Measurements from ENCODE around the gene GPATCH2. TPM values are rescaled to one million over a fixed set of nuclear protein-coding genes. Genes with fewer than 3 reads are reported as not detected.
"Not testable (repeated sequence)": the region's sequence is repeated elsewhere in the genome, so short reads cannot be mapped to it uniquely, and the experiment has no call there.

GPATCH2 gene
- total RNA-seq, 1 experiment from 2014 or later: 11.2 TPM

- ChIA-PET CTCF (no interaction called here), POLR2A (no interaction called here)
- Histone ChIP-seq H3K4me3 (ENCODE audit: low read depth in 2 of 2, low read length in 2 of 2) (no peak overlapping the region), H3K27ac (ENCODE audit: low read length) (no peak overlapping the region), H3K36me3 (ENCODE audit: control insufficient read depth, insufficient read depth, low read length) (no peaks in the 10 kb centered on the region), H3K4me1 (ENCODE audit: control insufficient read depth, insufficient read depth, low read length) (no peaks in the 10 kb centered on the region), H3K9me3 (ENCODE audit: control insufficient read depth, insufficient read depth, low read depth, low read length) (no peaks in the 10 kb centered on the region), H3K27me3 (ENCODE audit: control insufficient read depth, insufficient read depth, low read length) (peaks cover 4% of the 10 kb centered on the region)
- no peak for ATAC-seq
- in situ Hi-C loops (cut with HindIII; ENCODE audit: low pct_unique_long_range_greater_than_20kb, low sequenced_read_pairs): no loop called here
- BruUV-seq (replicated peaks): no TSS peak
- no peak for DNase-seq (ENCODE audit: low read depth, low spot score)
- intact Hi-C loops (cut with micrococcal nuclease; ENCODE audit: unreplicated experiment): no loop called here
- TF ChIP-seq SIN3A (IDR thresholded peaks at IDR 0.05; ENCODE audit: borderline replicate concordance, insufficient read depth, low read depth, low read length) (no peak), REST (IDR thresholded peaks at IDR 0.05; ENCODE audit: insufficient read depth in 1 of 2, low read depth in 2 of 2, low read length in 1 of 2) (no peak), POLR2AphosphoS5 (IDR thresholded peaks at IDR 0.05; ENCODE audit: low read depth, low read length) (no peak), TCF7L2 (IDR thresholded peaks at IDR 0.05; ENCODE audit: low read depth, low read length) (no peak), CTCF (IDR thresholded peaks at IDR 0.05) (no peak)
These were observed 242.3 kb downstream of the GPATCH2 start for GRCh38 chr1:217388522-217389065.

- POLR2A ChIA-PET: not testable (repeated sequence)
These were observed 249.1 kb downstream of the GPATCH2 start for GRCh38 chr1:217381773-217382172.

GRCh38 chr1:217379804-217380203 lies 251.1 kb downstream of the GPATCH2 start:
- H3K27ac ChIP-seq (ENCODE audit: low read length); ATAC-seq; H3K27me3 ChIP-seq (ENCODE audit: control insufficient read depth, insufficient read depth, low read length); POLR2A ChIA-PET; H3K36me3 ChIP-seq (ENCODE audit: control insufficient read depth, insufficient read depth, low read length); CTCF ChIA-PET; H3K4me3 ChIP-seq (ENCODE audit: low read depth in 2 of 2, low read length in 2 of 2); DNase-seq (ENCODE audit: low read depth, low spot score); BruUV-seq (replicated peaks); intact Hi-C loops (cut with micrococcal nuclease; ENCODE audit: unreplicated experiment); H3K4me1 ChIP-seq (ENCODE audit: control insufficient read depth, insufficient read depth, low read length); H3K9me3 ChIP-seq (ENCODE audit: control insufficient read depth, insufficient read depth, low read depth, low read length); in situ Hi-C loops (cut with HindIII; ENCODE audit: low pct_unique_long_range_greater_than_20kb, low sequenced_read_pairs): not testable (repeated sequence)

More at GRCh38 chr1:217381773-217382172, 249.1 kb downstream of the GPATCH2 start:
- BruUV-seq (replicated peaks); DNase-seq (ENCODE audit: low read depth, low spot score); ATAC-seq; H3K4me3 ChIP-seq (ENCODE audit: low read depth in 2 of 2, low read length in 2 of 2); CTCF ChIA-PET; H3K36me3 ChIP-seq (ENCODE audit: control insufficient read depth, insufficient read depth, low read length); intact Hi-C loops (cut with micrococcal nuclease; ENCODE audit: unreplicated experiment); H3K27me3 ChIP-seq (ENCODE audit: control insufficient read depth, insufficient read depth, low read length); H3K4me1 ChIP-seq (ENCODE audit: control insufficient read depth, insufficient read depth, low read length); in situ Hi-C loops (cut with HindIII; ENCODE audit: low pct_unique_long_range_greater_than_20kb, low sequenced_read_pairs); H3K9me3 ChIP-seq (ENCODE audit: control insufficient read depth, insufficient read depth, low read depth, low read length); H3K27ac ChIP-seq (ENCODE audit: low read length): not testable (repeated sequence)
